DMS114 treated with DMSO at 0.1 percent for 48 hours (cell line): ENCODE results near the gene RBM41.

Experiments
- DNase-seq: peaks from one replicate; lab custom pipeline; 2025; ENCODE audit not compliant: unreplicated experiment; lab: John Stamatoyannopoulos, UW

The RBM41 gene

GRCh38 chrX:107029752-107030151 is 88.9 kb downstream of the RBM41 start:
- no peak for DNase-seq

GRCh38 chrX:107025545-107025944 is 93.1 kb downstream of the RBM41 start:
- DNase-seq, result peak; percentile 27

GRCh38 chrX:107014936-107015335 is 103.7 kb downstream of the RBM41 start:
- DNase-seq, result no peak
